DOHH2 (cell line): Measurements from ENCODE around the gene ETFA.

ENCODE experiments used
- H3F3A ChIP-seq: fragments of 200-600 bp; sonication (generic), shearing (Covaris generic); 2 replicates; pipeline ENCODE4 v1.6.0; 2016; ENCODE audit warnings: antibody characterized with exemption, mild to moderate bottlenecking; ENCODE audit not compliant: control insufficient read depth, insufficient read depth
- H3K27ac ChIP-seq: fragments of 200-600 bp; sonication (generic); 2 replicates; pipeline ENCODE4 v1.5.1; 2014; ENCODE audit warnings: low read depth, mild to moderate bottlenecking, low read length, moderate library complexity
- H3K27me3 ChIP-seq: fragments of 200-600 bp; sonication (generic); 2 replicates; pipeline ENCODE4 v1.6.1; 2014; ENCODE audit warnings: mild to moderate bottlenecking, low read length, mixed read lengths; ENCODE audit not compliant: control insufficient read depth
- H3K36me3 ChIP-seq: fragments of 200-600 bp; sonication (generic); 2 replicates; pipeline ENCODE4 v1.6.1; 2014; ENCODE audit warnings: mild to moderate bottlenecking, low read length, moderate library complexity, mixed read lengths; ENCODE audit not compliant: control insufficient read depth
- H3K4me1 ChIP-seq: fragments of 200-600 bp; sonication (generic); 2 replicates; pipeline ENCODE4 v1.6.1; 2014; ENCODE audit warnings: mild to moderate bottlenecking, low read length, mixed read lengths; ENCODE audit not compliant: control insufficient read depth
- H3K4me2 ChIP-seq: fragments of 200-600 bp; sonication (generic); 2 replicates; pipeline ENCODE4 v1.6.0; 2014; ENCODE audit warnings: mild to moderate bottlenecking, low read length, moderate library complexity
- H3K4me3 ChIP-seq: fragments of 200-600 bp; sonication (generic); 2 replicates; pipeline ENCODE4 v1.5.1; 2014; ENCODE audit warnings: mild to moderate bottlenecking, low read length, mixed read lengths
- H3K79me2 ChIP-seq: fragments of 200-600 bp; sonication (generic); 2 replicates; pipeline ENCODE4 v1.6.1; 2014; ENCODE audit warnings: mild to moderate bottlenecking, low read length, mixed read lengths; ENCODE audit not compliant: control insufficient read depth
- H3K9me2 ChIP-seq: fragments of 200-600 bp; sonication (generic); replicated peaks from 2 replicates; pipeline ENCODE4 v1.6.1; 2014; ENCODE audit warnings: mild to moderate bottlenecking, low read length, mixed read lengths; ENCODE audit not compliant: control insufficient read depth
- H3K9me3 ChIP-seq: fragments of 200-600 bp; sonication (generic); 2 replicates; pipeline ENCODE4 v1.6.1; 2014; ENCODE audit warnings: antibody characterized with exemption, low read length, mixed read lengths; ENCODE audit not compliant: control insufficient read depth, insufficient read depth
- H4K20me1 ChIP-seq: fragments of 200-600 bp; sonication (generic); 2 replicates; pipeline ENCODE4 v1.6.0; 2014; ENCODE audit warnings: low read depth, mild to moderate bottlenecking, antibody characterized with exemption, low read length, moderate library complexity; ENCODE audit not compliant: control insufficient read depth, insufficient read depth
- EZH2phosphoT487 ChIP-seq: fragments of 200-600 bp; sonication (generic); IDR thresholded peaks from 2 replicates; pipeline ENCODE4 v1.6.1; 2017; ENCODE audit warnings: borderline replicate concordance, mild to moderate bottlenecking, antibody characterized with exemption, low read length, moderate library complexity, mixed read lengths
- TF ChIP-seq, protein P1 (sequence below): fragments of 200-600 bp; sonication (generic); IDR thresholded peaks from one replicate; pipeline ENCODE4 v1.5.1; 2014; ENCODE audit warnings: antibody characterized with exemption, mild to moderate bottlenecking, low read depth, low read length; ENCODE audit not compliant: poor library complexity, severe bottlenecking

Gene ETFA

GRCh38 chr15:76196269-76197231 lies 114.7 kb downstream of the ETFA start:
- peak overlapping the region; percentile 27 for H3K4me2 ChIP-seq
- H3K9me3 ChIP-seq, result no peaks in the 10 kb centered on the region
- no peak overlapping the region for H3K27ac ChIP-seq
- H3K79me2 ChIP-seq, result no peaks in the 10 kb centered on the region
- no peak overlapping the region; the same call in 1 of the 2 replicates for H3K4me3 ChIP-seq
- H3K9me2 ChIP-seq, result no peaks in the 10 kb centered on the region
- H4K20me1 ChIP-seq, result no peaks in the 10 kb centered on the region
- H3F3A ChIP-seq, result no peaks in the 10 kb centered on the region
- H3K27me3 ChIP-seq, result no peaks in the 10 kb centered on the region
- peaks cover 17% of the 10 kb centered on the region for H3K4me1 ChIP-seq
- TF ChIP-seq, protein P1, sequence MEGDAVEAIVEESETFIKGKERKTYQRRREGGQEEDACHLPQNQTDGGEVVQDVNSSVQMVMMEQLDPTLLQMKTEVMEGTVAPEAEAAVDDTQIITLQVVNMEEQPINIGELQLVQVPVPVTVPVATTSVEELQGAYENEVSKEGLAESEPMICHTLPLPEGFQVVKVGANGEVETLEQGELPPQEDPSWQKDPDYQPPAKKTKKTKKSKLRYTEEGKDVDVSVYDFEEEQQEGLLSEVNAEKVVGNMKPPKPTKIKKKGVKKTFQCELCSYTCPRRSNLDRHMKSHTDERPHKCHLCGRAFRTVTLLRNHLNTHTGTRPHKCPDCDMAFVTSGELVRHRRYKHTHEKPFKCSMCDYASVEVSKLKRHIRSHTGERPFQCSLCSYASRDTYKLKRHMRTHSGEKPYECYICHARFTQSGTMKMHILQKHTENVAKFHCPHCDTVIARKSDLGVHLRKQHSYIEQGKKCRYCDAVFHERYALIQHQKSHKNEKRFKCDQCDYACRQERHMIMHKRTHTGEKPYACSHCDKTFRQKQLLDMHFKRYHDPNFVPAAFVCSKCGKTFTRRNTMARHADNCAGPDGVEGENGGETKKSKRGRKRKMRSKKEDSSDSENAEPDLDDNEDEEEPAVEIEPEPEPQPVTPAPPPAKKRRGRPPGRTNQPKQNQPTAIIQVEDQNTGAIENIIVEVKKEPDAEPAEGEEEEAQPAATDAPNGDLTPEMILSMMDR, result no peak
- TF ChIP-seq EZH2phosphoT487, result no peak
- H3K36me3 ChIP-seq, result no peaks in the 10 kb centered on the region

GRCh38 chr15:76195506-76196268 lies 115.6 kb downstream of the ETFA start:
- TF ChIP-seq EZH2phosphoT487, result no peak
- TF ChIP-seq, protein P1, result no peak
- no peaks in the 10 kb centered on the region for H3K9me2 ChIP-seq
- no peaks in the 10 kb centered on the region for H4K20me1 ChIP-seq
- H3K27ac ChIP-seq, result no peak overlapping the region
- no peaks in the 10 kb centered on the region for H3F3A ChIP-seq
- no peaks in the 10 kb centered on the region for H3K27me3 ChIP-seq
- no peaks in the 10 kb centered on the region for H3K9me3 ChIP-seq
- H3K4me3 ChIP-seq, result no peak overlapping the region
- H3K4me2 ChIP-seq, result no peak overlapping the region
- no peaks in the 10 kb centered on the region for H3K36me3 ChIP-seq
- peaks cover 24% of the 10 kb centered on the region for H3K4me1 ChIP-seq
- H3K79me2 ChIP-seq, result no peaks in the 10 kb centered on the region

GRCh38 chr15:76193934-76194333 lies 117.3 kb downstream of the ETFA start:
- H3F3A ChIP-seq, result no peaks in the 10 kb centered on the region
- H3K4me2 ChIP-seq, result no peak overlapping the region
- no peaks in the 10 kb centered on the region for H3K36me3 ChIP-seq
- TF ChIP-seq, protein P1, result no peak
- no peak for TF ChIP-seq EZH2phosphoT487
- no peaks in the 10 kb centered on the region for H3K79me2 ChIP-seq
- H3K4me3 ChIP-seq, result no peak overlapping the region
- H4K20me1 ChIP-seq, result no peaks in the 10 kb centered on the region
- no peaks in the 10 kb centered on the region for H3K9me2 ChIP-seq
- no peaks in the 10 kb centered on the region for H3K9me3 ChIP-seq
- H3K4me1 ChIP-seq, result peaks cover 28% of the 10 kb centered on the region
- H3K27me3 ChIP-seq, result peaks cover 12% of the 10 kb centered on the region
- no peak overlapping the region for H3K27ac ChIP-seq
